ENCODE measurements around the gene IL12RB2. TPM values are rescaled to one million over a fixed set of nuclear protein-coding genes. Genes with fewer than 3 reads are reported as not detected.
"Not testable (repeated sequence)": the region's sequence is repeated elsewhere in the genome, so short reads cannot be mapped to it uniquely, and the experiment has no call there.

The IL12RB2 gene
- total RNA-seq, 1 donor from 2014 or later, result 3.1 TPM

DNA sequence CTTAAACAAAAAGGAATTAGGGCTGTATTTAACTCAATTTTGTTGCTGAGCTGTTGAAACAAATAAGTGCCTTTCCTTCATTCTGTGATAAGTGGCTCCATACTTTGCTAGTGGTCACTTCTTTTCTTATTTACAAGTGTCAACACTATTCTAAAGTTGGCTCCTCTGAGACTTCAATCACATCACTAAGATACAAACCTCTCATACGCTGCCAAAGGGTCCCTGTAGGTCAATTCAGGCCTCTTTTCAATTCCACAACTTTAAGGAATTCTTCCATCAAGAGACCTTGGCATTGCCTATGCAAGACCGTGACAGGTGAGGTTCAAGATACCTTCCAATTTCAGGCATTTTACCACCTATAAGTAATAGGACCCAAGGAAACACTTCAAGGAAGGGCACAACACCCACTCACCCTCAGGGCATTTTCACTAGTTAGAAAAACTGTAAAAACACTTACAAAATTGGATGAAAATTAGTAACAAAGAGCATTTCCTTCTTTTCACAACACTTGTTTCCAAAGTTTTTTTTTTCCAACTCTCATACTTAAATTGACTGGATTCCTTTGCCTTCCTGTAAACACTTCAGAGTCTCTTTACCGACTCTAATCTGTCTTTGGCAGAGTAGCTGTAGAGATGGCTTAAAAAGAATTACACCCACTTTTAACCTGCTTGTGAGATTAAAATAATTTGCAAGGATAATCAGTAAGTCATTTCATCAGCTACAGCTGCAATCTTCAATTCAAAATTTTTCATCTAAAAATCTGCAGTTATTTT lies 98.0 kb downstream of the IL12RB2 start:
- H3K4me3 ChIP-seq (ENCODE audit: low read length in 3 of 3), result no peak overlapping the region
- H3K36me3 ChIP-seq (ENCODE audit: control insufficient read depth in 3 of 3, insufficient read depth in 3 of 3, low read length in 3 of 3), result peaks cover 0 to 5% (median 0%) of the 10 kb centered on the region in 3 donors
- H3K27me3 ChIP-seq (ENCODE audit: control insufficient read depth in 3 of 3, insufficient read depth in 3 of 3, low read length in 3 of 3), result no peaks in the 10 kb centered on the region
- H3K9ac ChIP-seq (ENCODE audit: low read depth in 1 of 3, low read length in 3 of 3), result no peak overlapping the region
- H3K9me3 ChIP-seq (ENCODE audit: control insufficient read depth in 3 of 3, low read length in 3 of 3), result no peaks in the 10 kb centered on the region
- no peak overlapping the region for H3K27ac ChIP-seq (ENCODE audit: low read depth, low read length)
- H3K4me1 ChIP-seq (ENCODE audit: control insufficient read depth in 3 of 3, insufficient read depth in 3 of 3, low read length in 3 of 3), result peaks cover 0 to 5% (median 0%) of the 10 kb centered on the region in 3 donors

GRCh38 chr1:67407498-67407897 lies 99.8 kb downstream of the IL12RB2 start:
- Histone ChIP-seq H3K27me3 (ENCODE audit: control insufficient read depth in 3 of 3, insufficient read depth in 3 of 3, low read length in 3 of 3) (no peaks in the 10 kb centered on the region), H3K9ac (ENCODE audit: low read depth in 1 of 3, low read length in 3 of 3) (no peak overlapping the region), H3K4me1 (ENCODE audit: control insufficient read depth in 3 of 3, insufficient read depth in 3 of 3, low read length in 3 of 3) (no peaks in the 10 kb centered on the region), H3K27ac (ENCODE audit: low read depth, low read length) (no peak overlapping the region), H3K36me3 (ENCODE audit: control insufficient read depth in 3 of 3, insufficient read depth in 3 of 3, low read length in 3 of 3) (peaks cover 0 to 15% (median 5%) of the 10 kb centered on the region in 3 donors), H3K9me3 (ENCODE audit: control insufficient read depth in 3 of 3, low read length in 3 of 3) (no peaks in the 10 kb centered on the region), H3K4me3 (ENCODE audit: low read length in 3 of 3) (no peak overlapping the region)

DNA sequence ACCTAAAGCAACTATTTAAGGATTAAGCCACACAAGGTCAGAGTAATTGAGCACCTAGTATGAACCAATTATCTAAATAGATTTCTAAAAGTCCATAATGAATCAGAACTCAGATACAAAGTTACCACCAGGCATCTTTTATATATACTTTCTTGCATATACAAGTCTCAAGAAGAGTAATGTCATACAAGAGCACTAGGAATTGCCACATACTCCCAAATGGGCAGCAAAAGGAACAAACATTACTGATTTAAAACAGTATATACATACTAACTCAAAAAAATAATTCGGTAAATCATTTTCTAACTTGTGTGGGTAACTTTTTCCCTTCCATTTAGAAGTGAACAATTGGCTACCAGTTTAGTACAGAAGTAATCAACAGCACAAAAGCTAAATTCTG lies 100.5 kb downstream of the IL12RB2 start:
- no peak overlapping the region for H3K4me3 ChIP-seq (ENCODE audit: low read length in 3 of 3)
- no peak overlapping the region for H3K9ac ChIP-seq (ENCODE audit: low read depth in 1 of 3, low read length in 3 of 3)
- no peaks in the 10 kb centered on the region for H3K4me1 ChIP-seq (ENCODE audit: control insufficient read depth in 3 of 3, insufficient read depth in 3 of 3, low read length in 3 of 3)
- H3K36me3 ChIP-seq (ENCODE audit: control insufficient read depth in 3 of 3, insufficient read depth in 3 of 3, low read length in 3 of 3), result peaks cover 0 to 18% (median 5%) of the 10 kb centered on the region in 3 donors
- no peaks in the 10 kb centered on the region for H3K9me3 ChIP-seq (ENCODE audit: control insufficient read depth in 3 of 3, low read length in 3 of 3)
- H3K27ac ChIP-seq (ENCODE audit: low read depth, low read length), result no peak overlapping the region
- H3K27me3 ChIP-seq (ENCODE audit: control insufficient read depth in 3 of 3, insufficient read depth in 3 of 3, low read length in 3 of 3), result no peaks in the 10 kb centered on the region

DNA sequence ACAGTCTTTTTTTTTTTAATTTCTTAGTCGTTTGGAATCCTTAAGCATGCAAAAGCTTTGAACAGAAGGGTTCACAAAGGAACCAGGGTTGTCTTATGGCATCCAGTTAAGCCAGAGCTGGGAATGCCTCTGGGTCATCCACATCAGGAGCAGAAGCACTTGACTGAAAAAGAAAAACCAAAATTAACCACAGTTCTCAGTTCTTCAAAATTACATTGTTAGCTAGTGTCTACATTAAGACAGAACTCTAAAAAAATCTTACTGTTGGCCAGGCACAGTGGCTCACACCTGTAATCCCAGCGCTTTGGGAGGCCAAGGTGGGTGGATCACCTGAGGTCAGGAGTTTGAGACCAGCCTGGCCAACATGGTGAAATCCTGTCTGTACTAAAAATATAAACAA lies 105.4 kb downstream of the IL12RB2 start:
- H3K4me1 ChIP-seq (ENCODE audit: control insufficient read depth in 3 of 3, insufficient read depth in 3 of 3, low read length in 3 of 3); H3K27me3 ChIP-seq (ENCODE audit: control insufficient read depth in 3 of 3, insufficient read depth in 3 of 3, low read length in 3 of 3); H3K9me3 ChIP-seq (ENCODE audit: control insufficient read depth in 3 of 3, low read length in 3 of 3); H3K4me3 ChIP-seq (ENCODE audit: low read length in 3 of 3); H3K9ac ChIP-seq (ENCODE audit: low read depth in 1 of 3, low read length in 3 of 3); H3K27ac ChIP-seq (ENCODE audit: low read depth, low read length): not testable (repeated sequence)
- H3K36me3 ChIP-seq (ENCODE audit: control insufficient read depth in 3 of 3, insufficient read depth in 3 of 3, low read length in 3 of 3), result peaks cover 25 to 51% (median 33%) of the 10 kb centered on the region in 3 donors

DNA sequence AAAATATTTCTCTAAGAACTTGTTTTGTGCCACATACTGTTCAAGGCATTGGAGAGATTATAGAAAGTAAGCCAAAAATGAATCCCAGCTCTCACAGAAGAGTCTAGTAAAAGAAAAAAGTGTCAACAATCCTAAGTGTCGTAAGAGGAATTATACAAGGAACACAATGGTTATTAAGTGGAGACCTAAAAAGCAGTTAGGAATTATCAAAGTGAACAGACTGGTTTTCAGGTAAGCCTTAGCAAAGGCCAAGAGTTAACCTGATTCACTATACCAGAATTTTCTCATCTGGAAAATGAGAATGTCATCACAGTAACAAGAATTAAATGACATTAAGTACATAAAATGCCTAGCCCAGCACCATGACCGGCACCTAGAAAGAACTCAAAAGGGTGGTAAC lies 106.9 kb downstream of the IL12RB2 start:
- Histone ChIP-seq H3K36me3 (ENCODE audit: control insufficient read depth in 3 of 3, insufficient read depth in 3 of 3, low read length in 3 of 3) (peaks cover 34 to 60% (median 39%) of the 10 kb centered on the region in 3 donors), H3K4me3 (ENCODE audit: low read length in 3 of 3) (no peak overlapping the region)

DNA sequence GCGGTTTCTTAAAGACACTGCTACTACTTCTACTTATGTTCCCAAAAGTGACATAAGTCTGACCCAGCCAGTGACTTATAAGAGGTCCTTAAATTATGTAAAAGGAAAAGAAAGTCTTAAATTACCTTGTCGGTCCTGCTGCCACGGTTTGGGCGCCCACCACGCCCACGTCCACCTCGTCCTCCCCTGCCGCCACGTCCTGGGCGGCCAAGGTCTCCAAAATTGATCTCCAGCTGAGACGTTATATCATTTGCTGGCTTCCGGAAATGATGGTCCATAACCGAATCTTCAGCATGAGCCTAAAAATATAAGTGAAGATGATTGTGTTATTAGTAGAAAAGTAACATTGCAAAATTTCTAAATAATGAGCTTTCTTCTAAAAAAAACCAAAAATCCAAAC lies 107.4 kb downstream of the IL12RB2 start:
- no peaks in the 10 kb centered on the region for H3K27me3 ChIP-seq (ENCODE audit: control insufficient read depth in 3 of 3, insufficient read depth in 3 of 3, low read length in 3 of 3)
- no peak overlapping the region for H3K4me3 ChIP-seq (ENCODE audit: low read length in 3 of 3)
- peaks cover 2 to 4% (median 3%) of the 10 kb centered on the region in 3 donors for H3K4me1 ChIP-seq (ENCODE audit: control insufficient read depth in 3 of 3, insufficient read depth in 3 of 3, low read length in 3 of 3)
- H3K9me3 ChIP-seq (ENCODE audit: control insufficient read depth in 3 of 3, low read length in 3 of 3), result no peaks in the 10 kb centered on the region
- no peak overlapping the region for H3K9ac ChIP-seq (ENCODE audit: low read depth in 1 of 3, low read length in 3 of 3)
- H3K27ac ChIP-seq (ENCODE audit: low read depth, low read length), result no peak overlapping the region
- peaks cover 34 to 55% (median 39%) of the 10 kb centered on the region in 3 donors for H3K36me3 ChIP-seq (ENCODE audit: control insufficient read depth in 3 of 3, insufficient read depth in 3 of 3, low read length in 3 of 3)

More for the DNA sequence above, 106.9 kb downstream of the IL12RB2 start:
- no peak overlapping the region for H3K27ac ChIP-seq (ENCODE audit: low read depth, low read length)
- no peaks in the 10 kb centered on the region for H3K9me3 ChIP-seq (ENCODE audit: control insufficient read depth in 3 of 3, low read length in 3 of 3)
- H3K4me1 ChIP-seq (ENCODE audit: control insufficient read depth in 3 of 3, insufficient read depth in 3 of 3, low read length in 3 of 3), result peaks cover 2 to 4% (median 3%) of the 10 kb centered on the region in 3 donors
- no peaks in the 10 kb centered on the region for H3K27me3 ChIP-seq (ENCODE audit: control insufficient read depth in 3 of 3, insufficient read depth in 3 of 3, low read length in 3 of 3)
- H3K9ac ChIP-seq (ENCODE audit: low read depth in 1 of 3, low read length in 3 of 3), result no peak overlapping the region

DNA sequence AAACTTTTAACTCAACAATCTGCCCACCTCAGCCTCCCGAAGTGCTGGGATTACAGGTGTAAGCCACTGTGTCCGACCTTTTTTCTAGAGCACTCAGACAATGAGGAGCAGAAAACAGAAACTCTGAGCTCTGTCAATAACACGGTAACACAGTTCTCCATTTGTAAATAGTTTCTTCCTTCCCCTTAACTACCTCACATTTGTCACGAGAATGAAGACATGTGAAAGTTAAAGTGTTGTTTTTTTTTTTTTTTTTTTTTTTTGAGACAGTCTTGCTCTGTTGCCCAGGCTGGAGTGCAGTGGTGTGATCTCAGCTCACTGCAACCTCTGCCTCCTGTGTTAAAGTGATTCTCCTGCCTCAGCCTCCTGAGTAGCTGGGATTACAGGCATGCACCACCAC lies 110.1 kb downstream of the IL12RB2 start:
- not testable (repeated sequence) for H3K27me3 ChIP-seq (ENCODE audit: control insufficient read depth in 3 of 3, insufficient read depth in 3 of 3, low read length in 3 of 3); H3K9me3 ChIP-seq (ENCODE audit: control insufficient read depth in 3 of 3, low read length in 3 of 3); H3K4me3 ChIP-seq (ENCODE audit: low read length in 3 of 3); H3K27ac ChIP-seq (ENCODE audit: low read depth, low read length); H3K9ac ChIP-seq (ENCODE audit: low read depth in 1 of 3, low read length in 3 of 3)
- peaks cover 10 to 11% (median 11%) of the 10 kb centered on the region in 3 donors for H3K4me1 ChIP-seq (ENCODE audit: control insufficient read depth in 3 of 3, insufficient read depth in 3 of 3, low read length in 3 of 3)
- peaks cover 41 to 62% (median 51%) of the 10 kb centered on the region in 3 donors for H3K36me3 ChIP-seq (ENCODE audit: control insufficient read depth in 3 of 3, insufficient read depth in 3 of 3, low read length in 3 of 3)

GRCh38 chr1:67418839-67419586 lies 111.3 kb downstream of the IL12RB2 start:
- H3K4me3 ChIP-seq (ENCODE audit: low read length in 3 of 3), result peak overlapping the region in 1 of 3 donors; percentile 19
- H3K27me3 ChIP-seq (ENCODE audit: control insufficient read depth in 3 of 3, insufficient read depth in 3 of 3, low read length in 3 of 3), result no peaks in the 10 kb centered on the region
- H3K9me3 ChIP-seq (ENCODE audit: control insufficient read depth in 3 of 3, low read length in 3 of 3), result no peaks in the 10 kb centered on the region
- H3K36me3 ChIP-seq (ENCODE audit: control insufficient read depth in 3 of 3, insufficient read depth in 3 of 3, low read length in 3 of 3), result peaks cover 44 to 64% (median 57%) of the 10 kb centered on the region in 3 donors
- no peak overlapping the region for H3K9ac ChIP-seq (ENCODE audit: low read depth in 1 of 3, low read length in 3 of 3)
- peaks cover 10 to 11% (median 11%) of the 10 kb centered on the region in 3 donors for H3K4me1 ChIP-seq (ENCODE audit: control insufficient read depth in 3 of 3, insufficient read depth in 3 of 3, low read length in 3 of 3)
- H3K27ac ChIP-seq (ENCODE audit: low read depth, low read length), result peak overlapping the region; percentile 84

DNA sequence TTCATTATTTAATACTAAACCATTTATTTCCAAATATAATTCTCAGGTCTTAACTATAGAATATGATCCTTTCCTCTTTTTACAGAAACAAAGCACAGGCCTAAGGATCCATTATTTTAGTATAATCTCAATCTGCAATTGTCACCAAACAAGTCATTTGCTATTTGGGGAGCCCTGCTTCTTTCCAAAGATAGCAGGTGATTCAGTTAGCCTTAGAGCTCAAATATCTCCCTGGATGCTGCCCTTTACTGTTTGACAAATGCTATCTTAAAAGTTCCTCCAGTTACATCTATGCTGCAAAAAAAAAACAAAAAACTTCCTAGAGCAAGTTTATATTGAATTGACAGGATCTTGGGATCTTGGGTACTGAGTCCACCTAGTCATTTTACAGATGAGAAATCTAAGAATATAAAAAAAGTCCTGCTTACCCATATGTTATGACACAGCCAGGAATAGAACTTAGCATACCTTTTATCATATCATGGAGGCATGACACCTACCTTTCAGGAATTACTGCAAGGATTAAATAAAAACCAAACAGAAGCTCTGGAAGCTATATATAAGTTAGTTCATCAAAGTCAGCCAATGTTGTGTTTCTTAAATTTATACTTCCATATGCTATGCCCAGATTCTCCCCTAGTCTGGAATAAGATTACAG lies 113.3 kb downstream of the IL12RB2 start:
- peaks cover 36 to 60% (median 59%) of the 10 kb centered on the region in 3 donors for H3K36me3 ChIP-seq (ENCODE audit: control insufficient read depth in 3 of 3, insufficient read depth in 3 of 3, low read length in 3 of 3)
- H3K9me3 ChIP-seq (ENCODE audit: control insufficient read depth in 3 of 3, low read length in 3 of 3), result no peaks in the 10 kb centered on the region
- peak overlapping the region; percentile 84 for H3K27ac ChIP-seq (ENCODE audit: low read depth, low read length)
- H3K9ac ChIP-seq (ENCODE audit: low read depth in 1 of 3, low read length in 3 of 3), result no peak overlapping the region
- peaks cover 11 to 14% (median 13%) of the 10 kb centered on the region in 3 donors for H3K4me1 ChIP-seq (ENCODE audit: control insufficient read depth in 3 of 3, insufficient read depth in 3 of 3, low read length in 3 of 3)
- H3K27me3 ChIP-seq (ENCODE audit: control insufficient read depth in 3 of 3, insufficient read depth in 3 of 3, low read length in 3 of 3), result no peaks in the 10 kb centered on the region
- H3K4me3 ChIP-seq (ENCODE audit: low read length in 3 of 3), result no peak overlapping the region

Measured in skeletal muscle tissue (tissue), 4 donors.